ENCODE measurements around the gene MLLT1.

Gene MLLT1

DNA sequence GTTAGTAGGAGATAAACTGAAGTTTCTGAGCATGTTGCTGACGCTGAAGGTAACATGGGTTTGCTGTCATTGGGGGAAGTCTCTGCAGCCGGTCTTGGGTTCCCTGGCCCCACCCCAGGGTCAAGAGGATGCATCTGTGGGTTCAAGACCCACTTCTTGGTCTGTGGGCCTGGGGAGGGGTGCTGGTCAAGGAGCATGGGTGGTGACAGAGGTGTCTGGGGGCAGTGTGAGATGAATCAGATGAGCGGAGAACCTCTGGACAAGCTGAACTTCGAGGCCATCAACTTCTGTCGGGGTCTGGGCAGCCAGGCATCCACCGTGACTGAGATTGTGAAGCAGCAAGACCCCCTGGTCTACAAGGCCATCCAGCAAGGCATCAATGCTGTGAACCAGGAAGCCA is 92.4 kb downstream of the MLLT1 start:
- Histone ChIP-seq H3K9ac (ENCODE audit: low read length) (no peak overlapping the region), H3K4me2 (ENCODE audit: low read depth, low read length, poor library complexity, severe bottlenecking) (no peak overlapping the region), H3K4me3 (ENCODE audit: insufficient read depth, low read length, poor library complexity, severe bottlenecking) (no peak overlapping the region), H3K36me3 (ENCODE audit: low read length) (no peaks in the 10 kb centered on the region), H3K9me2 (replicated peaks; ENCODE audit: insufficient read depth, low read length) (no peaks in the 10 kb centered on the region), H3F3A (ENCODE audit: insufficient read depth) (no peaks in the 10 kb centered on the region), H3K9me3 (ENCODE audit: insufficient read depth, low read length) (no peaks in the 10 kb centered on the region), H3K27ac (ENCODE audit: low read depth, low read length) (no peak overlapping the region), H3K27me3 (ENCODE audit: low read length) (no peaks in the 10 kb centered on the region), H4K20me1 (ENCODE audit: low read depth, low read length) (no peaks in the 10 kb centered on the region), H2AFZ (ENCODE audit: low read depth, low read length, severe bottlenecking) (no peak overlapping the region), H3K79me2 (ENCODE audit: insufficient read depth, low read length) (no peaks in the 10 kb centered on the region)
- TF ChIP-seq EZH2phosphoT487 (conservative IDR thresholded peaks at IDR 0.05; ENCODE audit: low read length): no peak
- TF ChIP-seq, protein P1, sequence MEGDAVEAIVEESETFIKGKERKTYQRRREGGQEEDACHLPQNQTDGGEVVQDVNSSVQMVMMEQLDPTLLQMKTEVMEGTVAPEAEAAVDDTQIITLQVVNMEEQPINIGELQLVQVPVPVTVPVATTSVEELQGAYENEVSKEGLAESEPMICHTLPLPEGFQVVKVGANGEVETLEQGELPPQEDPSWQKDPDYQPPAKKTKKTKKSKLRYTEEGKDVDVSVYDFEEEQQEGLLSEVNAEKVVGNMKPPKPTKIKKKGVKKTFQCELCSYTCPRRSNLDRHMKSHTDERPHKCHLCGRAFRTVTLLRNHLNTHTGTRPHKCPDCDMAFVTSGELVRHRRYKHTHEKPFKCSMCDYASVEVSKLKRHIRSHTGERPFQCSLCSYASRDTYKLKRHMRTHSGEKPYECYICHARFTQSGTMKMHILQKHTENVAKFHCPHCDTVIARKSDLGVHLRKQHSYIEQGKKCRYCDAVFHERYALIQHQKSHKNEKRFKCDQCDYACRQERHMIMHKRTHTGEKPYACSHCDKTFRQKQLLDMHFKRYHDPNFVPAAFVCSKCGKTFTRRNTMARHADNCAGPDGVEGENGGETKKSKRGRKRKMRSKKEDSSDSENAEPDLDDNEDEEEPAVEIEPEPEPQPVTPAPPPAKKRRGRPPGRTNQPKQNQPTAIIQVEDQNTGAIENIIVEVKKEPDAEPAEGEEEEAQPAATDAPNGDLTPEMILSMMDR (IDR thresholded peaks at IDR 0.05; ENCODE audit: insufficient read depth, low read length, poor library complexity, severe bottlenecking): no peak

DNA sequence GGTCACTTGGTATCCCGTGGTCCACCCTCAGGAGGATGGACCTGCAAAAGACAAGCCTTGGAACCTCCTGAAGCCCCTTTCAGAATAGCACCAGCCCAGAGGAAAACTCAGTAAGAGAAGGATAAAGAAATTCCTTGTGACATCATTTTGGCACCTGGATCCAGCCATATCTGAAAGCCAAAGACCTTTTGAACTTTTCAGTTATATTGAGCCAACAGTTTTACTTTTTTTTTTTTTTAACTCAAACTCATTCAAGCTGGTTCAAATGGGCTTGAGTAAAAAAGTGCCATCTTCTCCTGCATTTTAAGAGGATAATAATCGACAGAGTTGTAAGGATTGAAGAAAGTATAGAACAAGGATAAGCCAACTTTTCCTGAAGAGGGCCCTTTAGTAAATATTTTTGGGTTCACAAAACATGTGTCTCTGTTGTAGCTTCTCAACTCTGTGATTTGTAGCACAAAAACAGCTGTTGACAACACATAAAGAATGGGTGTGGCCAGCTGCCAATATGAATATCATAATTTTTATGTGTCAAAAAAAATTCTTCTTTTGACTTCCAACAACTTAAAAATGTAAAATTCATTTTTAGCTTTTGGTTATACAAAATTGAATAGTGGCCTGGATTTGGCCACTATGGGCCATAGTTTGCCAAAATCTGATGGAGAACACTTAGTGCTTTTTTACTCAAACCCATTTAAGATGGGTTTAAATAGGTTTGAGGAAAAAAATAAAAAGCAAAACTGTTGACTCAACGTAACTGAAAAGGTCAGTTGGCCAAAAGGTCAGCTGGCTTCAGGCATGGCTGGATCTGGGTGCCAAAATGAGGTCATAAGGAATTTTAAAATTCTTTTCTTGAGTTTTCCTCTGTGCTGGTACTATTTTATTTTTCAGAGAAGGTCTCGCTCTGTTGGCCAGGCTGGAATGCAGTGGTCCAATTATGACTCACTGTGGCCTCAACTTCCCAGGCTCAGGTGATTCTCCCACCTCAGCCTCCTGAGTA is 93.6 kb downstream of the MLLT1 start:
- TF ChIP-seq EZH2phosphoT487 (conservative IDR thresholded peaks at IDR 0.05; ENCODE audit: low read length): no peak
- TF ChIP-seq, protein P1 (IDR thresholded peaks at IDR 0.05; ENCODE audit: insufficient read depth, low read length, poor library complexity, severe bottlenecking): no peak
- H3K4me3 ChIP-seq (ENCODE audit: insufficient read depth, low read length, poor library complexity, severe bottlenecking): no peak overlapping the region
- H3F3A ChIP-seq (ENCODE audit: insufficient read depth): no peaks in the 10 kb centered on the region
- no peaks in the 10 kb centered on the region for H3K36me3 ChIP-seq (ENCODE audit: low read length)
- no peak overlapping the region for H2AFZ ChIP-seq (ENCODE audit: low read depth, low read length, severe bottlenecking)
- H3K4me2 ChIP-seq (ENCODE audit: low read depth, low read length, poor library complexity, severe bottlenecking): no peak overlapping the region
- H3K27me3 ChIP-seq (ENCODE audit: low read length): no peaks in the 10 kb centered on the region
- no peaks in the 10 kb centered on the region for H3K9me2 ChIP-seq (replicated peaks; ENCODE audit: insufficient read depth, low read length)
- H3K27ac ChIP-seq (ENCODE audit: low read depth, low read length): no peak overlapping the region
- H4K20me1 ChIP-seq (ENCODE audit: low read depth, low read length): no peaks in the 10 kb centered on the region
- H3K79me2 ChIP-seq (ENCODE audit: insufficient read depth, low read length): no peaks in the 10 kb centered on the region
- no peaks in the 10 kb centered on the region for H3K9me3 ChIP-seq (ENCODE audit: insufficient read depth, low read length)
- H3K9ac ChIP-seq (ENCODE audit: low read length): no peak overlapping the region

DNA sequence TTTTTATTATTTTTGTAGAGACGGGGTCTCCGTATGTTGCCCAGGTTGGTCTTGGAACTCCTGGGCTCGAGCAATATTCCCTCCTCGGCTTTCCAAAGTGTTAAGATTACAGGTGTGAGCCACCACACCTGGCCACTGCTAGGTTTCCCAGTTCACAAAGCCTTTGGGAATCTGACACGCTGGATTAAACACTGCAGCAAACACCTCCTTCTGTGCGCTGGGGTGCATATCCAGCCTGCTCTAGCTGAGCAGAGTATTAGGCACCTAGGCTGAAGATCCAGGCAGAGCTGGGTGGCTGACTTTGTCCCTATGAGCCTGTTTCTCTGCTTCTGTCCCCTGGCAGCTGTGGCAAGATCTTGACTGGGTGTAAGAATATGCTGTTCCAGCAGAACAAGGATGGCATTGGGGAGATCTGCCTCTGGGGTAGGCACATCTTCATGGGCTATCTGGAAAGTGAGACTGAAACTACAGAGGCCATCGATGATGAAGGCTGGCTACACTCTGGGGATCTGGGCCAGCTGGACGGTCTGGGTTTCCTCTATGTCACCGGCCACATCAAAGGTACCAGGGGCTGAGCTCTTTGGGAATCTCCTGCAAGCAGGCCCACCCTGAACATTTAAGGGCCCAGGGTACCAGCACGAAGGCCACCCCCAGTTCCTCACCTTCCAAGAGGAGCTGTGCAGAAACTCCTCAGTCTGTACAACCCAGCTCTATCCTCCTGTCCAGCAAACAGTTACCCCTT is 94.5 kb downstream of the MLLT1 start:
- Histone ChIP-seq H3K27me3 (ENCODE audit: low read length) (no peaks in the 10 kb centered on the region), H3K4me2 (ENCODE audit: low read depth, low read length, poor library complexity, severe bottlenecking) (no peak overlapping the region), H2AFZ (ENCODE audit: low read depth, low read length, severe bottlenecking) (no peak overlapping the region), H3K9me2 (replicated peaks; ENCODE audit: insufficient read depth, low read length) (no peaks in the 10 kb centered on the region), H3K79me2 (ENCODE audit: insufficient read depth, low read length) (no peaks in the 10 kb centered on the region), H3K27ac (ENCODE audit: low read depth, low read length) (no peak overlapping the region), H3F3A (ENCODE audit: insufficient read depth) (no peaks in the 10 kb centered on the region), H3K9ac (ENCODE audit: low read length) (no peak overlapping the region), H3K36me3 (ENCODE audit: low read length) (no peaks in the 10 kb centered on the region), H3K9me3 (ENCODE audit: insufficient read depth, low read length) (no peaks in the 10 kb centered on the region), H4K20me1 (ENCODE audit: low read depth, low read length) (no peaks in the 10 kb centered on the region), H3K4me3 (ENCODE audit: insufficient read depth, low read length, poor library complexity, severe bottlenecking) (no peak overlapping the region)
- TF ChIP-seq, protein P1 (IDR thresholded peaks at IDR 0.05; ENCODE audit: insufficient read depth, low read length, poor library complexity, severe bottlenecking): no peak
- TF ChIP-seq EZH2phosphoT487 (conservative IDR thresholded peaks at IDR 0.05; ENCODE audit: low read length): no peak
